ENCODE results near the gene CASD1.

The CASD1 gene

DNA sequence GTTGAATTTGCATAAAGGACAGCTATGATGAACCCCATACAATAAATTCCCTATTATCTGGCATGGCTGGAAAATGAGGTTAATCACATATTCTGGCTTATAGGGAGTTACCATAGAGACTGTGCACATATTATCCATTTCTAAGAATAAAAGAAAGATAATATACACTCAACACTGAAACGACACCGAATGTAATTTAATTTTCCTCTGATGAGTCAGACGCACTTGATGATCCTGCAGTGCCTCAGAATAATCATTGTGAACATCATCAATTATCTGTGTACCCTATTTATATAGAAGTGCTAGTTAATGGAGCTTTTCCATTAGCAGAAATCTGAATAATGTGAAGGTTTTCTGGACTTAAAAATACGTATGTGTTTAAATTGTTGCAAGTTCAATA is 86.1 kb downstream of the CASD1 start:
- H3K36me3 ChIP-seq (ENCODE audit: control insufficient read depth, insufficient read depth, low read length) = no peaks in the 10 kb centered on the region

DNA sequence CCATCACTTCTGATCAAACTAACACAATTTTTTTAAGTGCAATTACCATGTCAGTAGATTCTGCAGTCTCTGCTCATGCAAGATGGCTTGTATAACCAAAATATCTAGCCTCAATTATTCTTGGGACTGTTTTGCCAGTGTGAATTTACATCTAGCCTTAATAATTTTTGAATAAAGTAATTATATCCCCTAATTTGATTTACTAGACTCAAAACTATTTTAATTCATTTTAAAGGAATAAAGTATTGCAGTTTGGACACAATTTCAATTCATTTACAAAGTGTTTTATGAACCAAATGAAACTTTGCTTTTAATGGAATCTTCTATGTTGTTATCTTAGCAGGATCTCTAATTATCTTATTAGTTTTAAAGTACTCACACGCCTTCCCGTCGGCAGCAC is 90.7 kb downstream of the CASD1 start:
- no peak overlapping the region for H3K27ac ChIP-seq (ENCODE audit: insufficient read depth, low read length, poor library complexity, severe bottlenecking)
- H3K27me3 ChIP-seq (replicated peaks; ENCODE audit: control insufficient read depth, insufficient read depth, low read length, poor library complexity, severe bottlenecking) = no peaks in the 10 kb centered on the region
- H3K36me3 ChIP-seq (ENCODE audit: control insufficient read depth, insufficient read depth, low read length) = no peaks in the 10 kb centered on the region
- DNase-seq = no peak
- H3K9me3 ChIP-seq (ENCODE audit: control insufficient read depth, low read length) = no peaks in the 10 kb centered on the region
- H3K4me3 ChIP-seq (ENCODE audit: insufficient read depth, low read depth, low read length, poor library complexity, severe bottlenecking) = no peak overlapping the region
- no peaks in the 10 kb centered on the region for H3K4me1 ChIP-seq (ENCODE audit: control insufficient read depth, insufficient read depth, low read length, poor library complexity, severe bottlenecking)

More for the DNA sequence above, 86.1 kb downstream of the CASD1 start:
- H3K27me3 ChIP-seq (replicated peaks; ENCODE audit: control insufficient read depth, insufficient read depth, low read length, poor library complexity, severe bottlenecking) = no peaks in the 10 kb centered on the region
- H3K27ac ChIP-seq (ENCODE audit: insufficient read depth, low read length, poor library complexity, severe bottlenecking) = no peak overlapping the region
- no peaks in the 10 kb centered on the region for H3K9me3 ChIP-seq (ENCODE audit: control insufficient read depth, low read length)
- DNase-seq = no peak
- H3K4me1 ChIP-seq (ENCODE audit: control insufficient read depth, insufficient read depth, low read length, poor library complexity, severe bottlenecking) = no peaks in the 10 kb centered on the region
- no peak overlapping the region for H3K4me3 ChIP-seq (ENCODE audit: insufficient read depth, low read depth, low read length, poor library complexity, severe bottlenecking)

DNA sequence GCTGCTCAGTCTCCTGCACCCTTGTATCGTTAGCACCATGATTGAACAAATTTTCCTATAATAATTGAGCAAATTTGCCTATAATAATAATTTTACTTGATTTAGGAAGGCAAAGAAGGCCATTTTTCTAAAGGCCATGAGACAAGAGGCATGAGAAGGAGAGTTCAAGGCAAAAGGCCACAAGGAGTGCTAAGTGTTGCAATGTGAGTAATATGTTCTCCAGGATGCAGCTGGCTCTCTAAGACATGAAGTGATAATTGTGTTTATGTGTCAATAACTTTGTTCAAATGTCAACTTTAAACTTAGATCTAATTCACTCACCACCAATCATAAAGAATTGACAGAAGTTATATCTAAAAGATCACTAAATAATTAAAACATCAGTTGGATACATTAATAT is 92.6 kb downstream of the CASD1 start:
- Histone ChIP-seq H3K27ac (ENCODE audit: insufficient read depth, low read length, poor library complexity, severe bottlenecking) (no peak overlapping the region), H3K4me3 (ENCODE audit: insufficient read depth, low read depth, low read length, poor library complexity, severe bottlenecking) (no peak overlapping the region), H3K4me1 (ENCODE audit: control insufficient read depth, insufficient read depth, low read length, poor library complexity, severe bottlenecking) (no peaks in the 10 kb centered on the region), H3K36me3 (ENCODE audit: control insufficient read depth, insufficient read depth, low read length) (no peaks in the 10 kb centered on the region), H3K27me3 (replicated peaks; ENCODE audit: control insufficient read depth, insufficient read depth, low read length, poor library complexity, severe bottlenecking) (no peaks in the 10 kb centered on the region), H3K9me3 (ENCODE audit: control insufficient read depth, low read length) (no peaks in the 10 kb centered on the region)
- DNase-seq = no peak

DNA sequence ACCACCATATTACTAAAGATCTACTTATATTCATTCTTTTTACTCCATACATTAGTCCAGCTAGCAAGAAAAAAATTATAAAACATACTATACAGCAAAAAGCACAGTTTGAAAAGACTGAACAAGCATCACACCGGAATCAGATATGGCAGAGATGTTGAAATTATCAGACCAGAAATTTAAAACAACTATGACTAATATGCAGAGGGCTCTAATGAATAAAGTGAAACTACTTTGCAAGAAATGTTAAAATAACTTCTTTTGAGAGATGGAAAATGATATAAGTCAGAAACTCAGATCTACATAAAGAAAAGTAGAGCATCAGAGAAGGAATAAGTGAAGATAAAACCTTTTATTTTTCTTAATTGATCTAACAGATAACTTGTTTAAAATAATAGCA is 95.4 kb downstream of the CASD1 start:
- H3K9me3 ChIP-seq (ENCODE audit: control insufficient read depth, low read length) = no peaks in the 10 kb centered on the region
- H3K27me3 ChIP-seq (replicated peaks; ENCODE audit: control insufficient read depth, insufficient read depth, low read length, poor library complexity, severe bottlenecking) = no peaks in the 10 kb centered on the region
- H3K27ac ChIP-seq (ENCODE audit: insufficient read depth, low read length, poor library complexity, severe bottlenecking) = no peak overlapping the region
- no peak for DNase-seq
- H3K4me3 ChIP-seq (ENCODE audit: insufficient read depth, low read depth, low read length, poor library complexity, severe bottlenecking) = no peak overlapping the region
- no peaks in the 10 kb centered on the region for H3K4me1 ChIP-seq (ENCODE audit: control insufficient read depth, insufficient read depth, low read length, poor library complexity, severe bottlenecking)
- H3K36me3 ChIP-seq (ENCODE audit: control insufficient read depth, insufficient read depth, low read length) = no peaks in the 10 kb centered on the region
